GM12878 (cell line): Measurements from ENCODE around the gene MICA. TPM values are rescaled to one million over a fixed set of nuclear protein-coding genes. Genes with fewer than 3 reads are reported as not detected.

Experiments
- BACH1 ChIP-seq: fragments of 450-650 bp; IDR thresholded peaks from 2 replicates; pipeline ENCODE4 v1.6.1; 2017; ENCODE audit warnings: mild to moderate bottlenecking, borderline replicate concordance
- BRCA1 ChIP-seq: IDR thresholded peaks from 2 replicates; pipeline ENCODE4 v1.6.1; 2011; ENCODE audit warnings: low read depth, low read length, improper control_type of control experiment
- CBX3 ChIP-seq: fragments of 200-600 bp; sonication (generic); IDR thresholded peaks from 2 replicates; pipeline ENCODE4 v1.6.1; 2016; ENCODE audit warnings: low read depth, borderline replicate concordance
- CBX5 ChIP-seq: sonication (generic); IDR thresholded peaks from 2 replicates; pipeline ENCODE4 v1.6.1; 2016; ENCODE audit warnings: low read depth, moderate library complexity, mild to moderate bottlenecking, inconsistent platforms
- CHD4 ChIP-seq: fragments of 200-600 bp; sonication (generic); IDR thresholded peaks from 2 replicates; pipeline ENCODE4 v1.6.1; 2016; ENCODE audit warnings: mild to moderate bottlenecking
- ESRRA ChIP-seq: IDR thresholded peaks from 2 replicates; pipeline ENCODE4 v1.6.1; 2012; ENCODE audit warnings: mild to moderate bottlenecking, low read length, improper control_type of control experiment
- FOS ChIP-seq: IDR thresholded peaks from 3 replicates; pipeline ENCODE4 v1.6.1; 2011; ENCODE audit warnings: borderline replicate concordance; ENCODE audit not compliant: insufficient read length; ENCODE audit errors: extremely low read depth
- IKZF1 ChIP-seq: fragments of 450-650 bp; conservative IDR thresholded peaks from 2 replicates; pipeline ENCODE4 v1.6.1; 2017; ENCODE audit warnings: antibody characterized with exemption, mild to moderate bottlenecking
- KLF5 ChIP-seq: fragments of 450-650 bp; IDR thresholded peaks from 2 replicates; pipeline ENCODE4 v1.6.1; 2014; ENCODE audit warnings: mild to moderate bottlenecking; ENCODE audit not compliant: partially characterized antibody
- MXI1 ChIP-seq: fragments of 150-350 bp; IDR thresholded peaks from 2 replicates; pipeline ENCODE4 v1.6.1; 2011; ENCODE audit warnings: low read depth, mild to moderate bottlenecking, inconsistent platforms, low read length, improper control_type of control experiment
- NFXL1 ChIP-seq: fragments of 450-650 bp; IDR thresholded peaks from 2 replicates; pipeline ENCODE4 v1.6.1; 2017; ENCODE audit warnings: antibody characterized with exemption, mild to moderate bottlenecking, borderline replicate concordance
- PBX3 ChIP-seq: IDR thresholded peaks from 2 replicates; pipeline ENCODE4 v1.6.1; 2011; ENCODE audit warnings: mild to moderate bottlenecking, low read depth, low read length, moderate library complexity; ENCODE audit not compliant: insufficient replicate concordance
- POLR2AphosphoS2 ChIP-seq: IDR thresholded peaks from 2 replicates; pipeline ENCODE4 v1.6.1; 2011; ENCODE audit warnings: low read depth, mild to moderate bottlenecking, low read length, improper control_type of control experiment, moderate library complexity
- POU2F2 ChIP-seq: IDR thresholded peaks from 3 replicates; pipeline ENCODE4 v1.6.1; 2011; ENCODE audit warnings: low read depth, mild to moderate bottlenecking, low read length, borderline replicate concordance
- SIX5 ChIP-seq: IDR thresholded peaks from 2 replicates; pipeline ENCODE4 v1.6.1; 2011; ENCODE audit warnings: mild to moderate bottlenecking, low read depth, low read length, moderate library complexity; ENCODE audit not compliant: severe bottlenecking
- SMARCA5 ChIP-seq: fragments of 450-650 bp; IDR thresholded peaks from 2 replicates; pipeline ENCODE4 v1.6.1; 2017; ENCODE audit warnings: mild to moderate bottlenecking
- SUZ12 ChIP-seq: fragments of 200-600 bp; sonication (generic); IDR thresholded peaks from one replicate; pipeline ENCODE4 v1.6.1; 2018; ENCODE audit warnings: antibody characterized with exemption, mild to moderate bottlenecking; ENCODE audit not compliant: unreplicated experiment
- ZBED1 ChIP-seq: IDR thresholded peaks from 2 replicates; pipeline ENCODE4 v1.6.1; 2016; ENCODE audit warnings: borderline replicate concordance
- ZBTB4 ChIP-seq: fragments of 450-650 bp; formaldehyde crosslinking; IDR thresholded peaks from 2 replicates; pipeline ENCODE4 v1.4.0; 2022; ENCODE audit warnings: mild to moderate bottlenecking, moderate library complexity
- ZNF217 ChIP-seq: fragments of 450-650 bp; IDR thresholded peaks from 2 replicates; pipeline ENCODE4 v1.6.1; 2017; ENCODE audit warnings: antibody characterized with exemption, mild to moderate bottlenecking
- ZSCAN29 ChIP-seq: fragments of 450-650 bp; IDR thresholded peaks from 2 replicates; pipeline ENCODE4 v1.6.1; 2017; ENCODE audit warnings: mild to moderate bottlenecking, moderate library complexity
- polyA plus RNA-seq, 11 experiments: library from polyadenylated mRNA; depleted of rRNA in 4 of 11; unstranded in 6 of 11; stranded (reverse) in 5 of 11; fragments of >200 nt; fragmentation: Nextera tagmentation in 4 of 11; fragmentation: Illumina TruSeq in 1 of 11; extraction: Ambion mirVana in 4 of 11; extraction: Trizol in 1 of 11; gene quantifications; 1 replicate in 1 of 11; 2 replicates in 10 of 11; pipeline versions ENCODE4 v1.2.1 to v1.2.3, GENCODE V29; 2011 to 2016; ENCODE audit warnings: inconsistent platforms in 2 of 11, missing spikeins in 2 of 11, low read depth in 1 of 11
- total RNA-seq, 4 experiments: library from RNA; depleted of rRNA in 3 of 4; stranded (reverse); fragments of >200 nt in 3 of 4; fragmentation: Illumina TruSeq in 1 of 4; extraction: Trizol in 1 of 4; gene quantifications; 2 replicates each; pipeline versions ENCODE4 v1.2.1 to v1.2.3, GENCODE V29; 2013 to 2021
- TF ChIP-seq, protein P1 (sequence below): fragments of 450-650 bp; IDR thresholded peaks from 2 replicates; pipeline ENCODE4 v1.6.1; 2016; ENCODE audit warnings: mild to moderate bottlenecking

The MICA gene
- total and polyA plus RNA-seq, 10 of the 15 experiments (the other 5 are each of a cell fraction or from before 2014, with no cell fraction given) = 3.6 to 10.5 (median 6.9) TPM

GRCh38 chr6:31402324-31403282, 792 bp upstream of the MICA start (continued):
- no peak for TF ChIP-seq SIX5
- TF ChIP-seq POLR2AphosphoS2 = no peak
- no peak for TF ChIP-seq ZBED1
- no peak for TF ChIP-seq CBX3
- TF ChIP-seq BRCA1 = no peak
- TF ChIP-seq CHD4 = no peak
- TF ChIP-seq, protein P1, sequence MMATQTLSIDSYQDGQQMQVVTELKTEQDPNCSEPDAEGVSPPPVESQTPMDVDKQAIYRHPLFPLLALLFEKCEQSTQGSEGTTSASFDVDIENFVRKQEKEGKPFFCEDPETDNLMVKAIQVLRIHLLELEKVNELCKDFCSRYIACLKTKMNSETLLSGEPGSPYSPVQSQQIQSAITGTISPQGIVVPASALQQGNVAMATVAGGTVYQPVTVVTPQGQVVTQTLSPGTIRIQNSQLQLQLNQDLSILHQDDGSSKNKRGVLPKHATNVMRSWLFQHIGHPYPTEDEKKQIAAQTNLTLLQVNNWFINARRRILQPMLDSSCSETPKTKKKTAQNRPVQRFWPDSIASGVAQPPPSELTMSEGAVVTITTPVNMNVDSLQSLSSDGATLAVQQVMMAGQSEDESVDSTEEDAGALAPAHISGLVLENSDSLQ = peak; percentile 80
- TF ChIP-seq IKZF1 = 0 out of 2 replicates have a peak, but pooled peaks have one; percentile 16
- peak; percentile 87 for TF ChIP-seq PBX3
- no peak for TF ChIP-seq POU2F2
- TF ChIP-seq SUZ12 = no peak
- TF ChIP-seq FOS = no peak
- no peak for TF ChIP-seq ESRRA
- no peak for TF ChIP-seq NFXL1
- TF ChIP-seq ZNF217 = no peak
- TF ChIP-seq SMARCA5 = no peak
- no peak for TF ChIP-seq KLF5
- TF ChIP-seq ZSCAN29 = no peak
- no peak for TF ChIP-seq BACH1
- no peak for TF ChIP-seq MXI1
- no peak for TF ChIP-seq ZBTB4
- no peak for TF ChIP-seq CBX5
